ENCODE results near the gene ZC3H18.

GRCh38 chr16:88638323-88639230 lies 68.4 kb downstream of the ZC3H18 start, which contains the start of gene IL17C:
- TF ChIP-seq CTCF (conservative IDR thresholded peaks at IDR 0.05) (no peak), ZFX (IDR thresholded peaks at IDR 0.05) (no peak)
